ENCODE results near the gene GRIP2.

GRIP2 gene

GRCh38 chr3:14456794-14457193 lies 83.3 kb downstream of the GRIP2 start:
- TF ChIP-seq SNAI2 (CRISPR knock-in tag; IDR thresholded peaks at IDR 0.05) (no peak), ZFP3 (CRISPR knock-in tag; IDR thresholded peaks at IDR 0.05) (no peak), RARB (CRISPR knock-in tag; IDR thresholded peaks at IDR 0.05) (no peak), ZNF70 (CRISPR knock-in tag; IDR thresholded peaks at IDR 0.05) (no peak), ISL1 (CRISPR knock-in tag; IDR thresholded peaks at IDR 0.05) (no peak), BACH2 (CRISPR knock-in tag; IDR thresholded peaks at IDR 0.05; ENCODE audit: borderline replicate concordance) (no peak), TCF4 (CRISPR knock-in tag; IDR thresholded peaks at IDR 0.05; ENCODE audit: borderline replicate concordance) (no peak), ARNTL (CRISPR knock-in tag; IDR thresholded peaks at IDR 0.05; ENCODE audit: borderline replicate concordance, low read depth) (no peak)

GRCh38 chr3:14455571-14456317 lies 84.4 kb downstream of the GRIP2 start:
- no peak for ATAC-seq
- TF ChIP-seq TOX (CRISPR knock-in tag; IDR thresholded peaks at IDR 0.05; ENCODE audit: borderline replicate concordance) (no peak), ZFP3 (CRISPR knock-in tag; IDR thresholded peaks at IDR 0.05) (no peak), TCF4 (CRISPR knock-in tag; IDR thresholded peaks at IDR 0.05; ENCODE audit: borderline replicate concordance) (no peak), ZC3H10 (CRISPR knock-in tag; IDR thresholded peaks at IDR 0.05) (no peak), SNAI2 (CRISPR knock-in tag; IDR thresholded peaks at IDR 0.05) (no peak), ZFP30 (CRISPR knock-in tag; IDR thresholded peaks at IDR 0.05) (no peak), POU6F1 (CRISPR knock-in tag; IDR thresholded peaks at IDR 0.05; ENCODE audit: borderline replicate concordance, low read depth) (no peak), GLIS3 (CRISPR knock-in tag; IDR thresholded peaks at IDR 0.05) (no peak)

More at GRCh38 chr3:14456794-14457193, 83.3 kb downstream of the GRIP2 start:
- no peak for ATAC-seq

- ATAC-seq: no peak
Measured at GRCh38 chr3:14454639-14455310, 85.4 kb downstream of the GRIP2 start.

GRCh38 chr3:14453876-14454638 lies 86.1 kb downstream of the GRIP2 start:
- ATAC-seq: no peak

More at GRCh38 chr3:14454639-14455310, 85.4 kb downstream of the GRIP2 start:
- TF ChIP-seq PPARA (CRISPR knock-in tag; IDR thresholded peaks at IDR 0.05; ENCODE audit: borderline replicate concordance): no peak
- no peak for TF ChIP-seq CSDC2 (CRISPR knock-in tag; IDR thresholded peaks at IDR 0.05)
- TF ChIP-seq TSHZ2 (CRISPR knock-in tag; IDR thresholded peaks at IDR 0.05): no peak
- TF ChIP-seq ZC3H10 (CRISPR knock-in tag; IDR thresholded peaks at IDR 0.05): no peak

GRCh38 chr3:14452740-14453710 lies 87.1 kb downstream of the GRIP2 start:
- peak; percentile 90 for ATAC-seq
- 0 out of 2 replicates have a peak, but pooled peaks have one; percentile 23 for TF ChIP-seq ISL1 (CRISPR knock-in tag; IDR thresholded peaks at IDR 0.05)
- no peak for TF ChIP-seq ARNTL (CRISPR knock-in tag; IDR thresholded peaks at IDR 0.05; ENCODE audit: borderline replicate concordance, low read depth)
- TF ChIP-seq SNAI2 (CRISPR knock-in tag; IDR thresholded peaks at IDR 0.05): 0 out of 2 replicates have a peak, but pooled peaks have one; percentile 20
- TF ChIP-seq CSRNP3 (CRISPR knock-in tag; IDR thresholded peaks at IDR 0.05): no peak
- no peak for TF ChIP-seq ZNF8 (CRISPR knock-in tag; IDR thresholded peaks at IDR 0.05)
- TF ChIP-seq RARB (CRISPR knock-in tag; IDR thresholded peaks at IDR 0.05): no peak

More at GRCh38 chr3:14453876-14454638, 86.1 kb downstream of the GRIP2 start:
- TF ChIP-seq RARB (CRISPR knock-in tag; IDR thresholded peaks at IDR 0.05): no peak
